HepG2 (cell line): ENCODE data around the gene NUP88. TPM values are rescaled to one million over a fixed set of nuclear protein-coding genes. Genes with fewer than 3 reads are reported as not detected.
A peak's percentile ranks its signal among the peaks of the same experiment; 100 is the strongest.

Source experiments
- ATAC-seq: fragments of 200-7000 bp; cut with Tn5 transposase; 3 replicates; pipeline ENCODE4 v1.9.1; 2020; ENCODE audit warnings: mild to moderate bottlenecking, moderate library complexity
- BruUV-seq: library from RNA; stranded (reverse); fragments of 400-500 nt; replicated peaks from 2 replicates; lab custom pipeline; 2021; lab: Mats Ljungman, UMichigan
- CTCF ChIA-PET: fragments of 300-600 bp; formaldehyde crosslinking; extraction: SDS; loops from one replicate; lab custom pipeline; 2021; ENCODE audit warnings: low total read pairs, inconsistent platforms, low intra/inter-chr PET ratio; lab: Yijun Ruan, JAX
- POLR2A ChIA-PET: fragments of 350-600 bp; sonication (Branson Sonifier 250); formaldehyde crosslinking; loops from one replicate; lab custom pipeline; 2020; ENCODE audit warnings: antibody characterized with exemption, inconsistent platforms; lab: Yijun Ruan, JAX
- DNase-seq: peaks from one replicate; pipeline ENCODE4 v3.0.0-alpha.2; 2015; ENCODE audit warnings: low spot score
- FAIRE-seq: peaks from 3 replicates; lab custom pipeline; 2011; peaks lifted over from hg19 to GRCh38; lab: Jason Lieb, UNC
- H2AFZ ChIP-seq: one replicate; pipeline ENCODE4 v1.6.1; 2011; ENCODE audit warnings: low read length, inconsistent platforms
- H3K27ac ChIP-seq: fragments of 300-600 bp; 3 replicates; pipeline ENCODE4 v1.8.0; 2011; ENCODE audit warnings: mixed run types, mild to moderate bottlenecking, mixed read lengths, low read length, inconsistent platforms; ENCODE audit not compliant: insufficient read depth; ENCODE audit errors: extremely low read length
- H3K27me3 ChIP-seq, 2 experiments: fragments of 200-600 bp in 1 of 2; 2 replicates in 1 of 2; 3 replicates in 1 of 2; pipeline versions ENCODE4 v1.6.0 to v1.8.0; 2011; ENCODE audit warnings: low read length in 2 of 2, mild to moderate bottlenecking in 2 of 2, moderate library complexity in 2 of 2, inconsistent platforms in 1 of 2; ENCODE audit not compliant: insufficient read depth in 2 of 2, control insufficient read depth in 1 of 2
- H3K36me3 ChIP-seq, 2 experiments: fragments of 200-600 bp in 1 of 2; replicated peaks in 1 of 2; 2 replicates in 1 of 2; 3 replicates in 1 of 2; pipeline versions ENCODE4 v1.5.1 to v1.8.0; 2011; ENCODE audit warnings: low read length in 2 of 2, inconsistent platforms in 1 of 2; ENCODE audit not compliant: insufficient read depth in 2 of 2, control insufficient read depth in 1 of 2
- H3K4me1 ChIP-seq: 2 replicates; pipeline ENCODE4 v1.5.1; 2012; ENCODE audit warnings: low read length, inconsistent platforms; ENCODE audit not compliant: insufficient read depth
- H3K4me2 ChIP-seq: 2 replicates; pipeline ENCODE4 v1.6.0; 2011; ENCODE audit warnings: low read depth, low read length, inconsistent platforms
- H3K4me3 ChIP-seq, 3 experiments: fragments of 200-600 bp in 1 of 3; sonication (generic), shearing (Covaris generic) in 1 of 3; replicated peaks in 1 of 3; 2 replicates each; pipeline ENCODE4 v1.5.1; 2011 to 2016; ENCODE audit warnings: low read length in 3 of 3, inconsistent platforms in 2 of 3, low read depth in 2 of 3, mild to moderate bottlenecking in 2 of 3, control low read depth in 1 of 3, mixed read lengths in 1 of 3; ENCODE audit not compliant: insufficient read depth in 1 of 3
- H3K79me2 ChIP-seq: one replicate; pipeline ENCODE4 v1.6.1; 2011; ENCODE audit warnings: low read length, inconsistent platforms; ENCODE audit not compliant: insufficient read depth
- H3K9ac ChIP-seq: 2 replicates; pipeline ENCODE4 v1.6.0; 2011; ENCODE audit warnings: mild to moderate bottlenecking, low read depth, low read length, inconsistent platforms; ENCODE audit not compliant: insufficient read depth
- H3K9me3 ChIP-seq: 2 replicates; pipeline ENCODE4 v1.5.1; 2012; ENCODE audit warnings: mild to moderate bottlenecking, low read length
- H4K20me1 ChIP-seq: 2 replicates; pipeline ENCODE4 v1.6.0; 2011; ENCODE audit warnings: inconsistent platforms, mild to moderate bottlenecking, low read length, moderate library complexity; ENCODE audit not compliant: insufficient read depth
- CEBPG ChIP-seq: IDR thresholded peaks from 2 replicates; pipeline ENCODE4 v1.6.1; 2016
- FOXJ3 ChIP-seq: sonication (generic); formaldehyde crosslinking; IDR thresholded peaks from 2 replicates; pipeline ENCODE4 v1.4.0; 2020; ENCODE audit warnings: missing genetic modification reagents, mild to moderate bottlenecking, borderline replicate concordance
- GATAD1 ChIP-seq: IDR thresholded peaks from 2 replicates; pipeline ENCODE4 v1.6.1; 2016; ENCODE audit warnings: missing genetic modification reagents, missing compliant biosample characterization
- ZNF101 ChIP-seq: sonication (generic); formaldehyde crosslinking; IDR thresholded peaks from 2 replicates; pipeline ENCODE4 v1.4.0; 2020; ENCODE audit warnings: mild to moderate bottlenecking, low read depth, missing genetic modification reagents, borderline replicate concordance
- ZNF224 ChIP-seq: sonication (generic); formaldehyde crosslinking; IDR thresholded peaks from 2 replicates; pipeline ENCODE4 v1.5.0; 2020; ENCODE audit warnings: mild to moderate bottlenecking, missing genetic modification reagents
- ZNF629 ChIP-seq: sonication (generic); formaldehyde crosslinking; conservative IDR thresholded peaks from 2 replicates; pipeline ENCODE4 v1.5.0; 2020; ENCODE audit warnings: missing genetic modification reagents
- ZNF672 ChIP-seq: sonication (generic); formaldehyde crosslinking; IDR thresholded peaks from 2 replicates; pipeline ENCODE4 v1.8.1; 2022; ENCODE audit warnings: missing genetic modification reagents
- WGBS: methylation state at CpG from one replicate; pipeline ENCODE4 v1.1.6; 2017; ENCODE audit warnings: low lambda C conversion rate; 5-methylcytosine and 5-hydroxymethylcytosine counted together
- in situ Hi-C: cut with HindIII; loops from 2 replicates; pipeline ENCODE4 v1.10.0; 2017; ENCODE audit warnings: low pct_unique_long_range_greater_than_20kb; ENCODE audit not compliant: extremely low pct_ligation_motif_present
- intact Hi-C: fragments of 100-400 bp; cut with micrococcal nuclease; formaldehyde crosslinking; loops from one replicate; pipeline ENCODE4 v1.10.0; 2022; ENCODE audit not compliant: unreplicated experiment
- polyA plus RNA-seq, 8 experiments: library from polyadenylated mRNA; depleted of rRNA in 3 of 8; stranded (reverse) in 7 of 8; unstranded in 1 of 8; fragments of >200 nt; fragmentation: Illumina TruSeq in 4 of 8; extraction: Trizol in 4 of 8; gene quantifications; 2 replicates each; pipeline versions ENCODE4 v1.2.1 to v1.2.3, GENCODE V29; 2011 to 2016; ENCODE audit warnings: low read depth in 4 of 8, missing spikeins in 1 of 8, mixed read lengths in 1 of 8; ENCODE audit not compliant: insufficient read depth in 1 of 8
- total RNA-seq, 5 experiments: library from RNA; depleted of rRNA; stranded (reverse); fragments of >200 nt; fragmentation: Illumina TruSeq; extraction: Trizol; gene quantifications; 2 replicates each; pipeline ENCODE4 v1.2.3, GENCODE V29; 2016; ENCODE audit warnings: low read depth in 1 of 5
- TF ChIP-seq, protein P1 (sequence below): sonication (generic); formaldehyde crosslinking; conservative IDR thresholded peaks from 2 replicates; pipeline ENCODE4 v1.8.0; 2022; ENCODE audit warnings: mild to moderate bottlenecking, moderate library complexity, missing genetic modification reagents

Gene NUP88
- total and polyA plus RNA-seq, 2 of the 13 experiments (the other 11 are each of a cell fraction or from before 2014, with no cell fraction given), result 48.2 to 130 TPM

DNA sequence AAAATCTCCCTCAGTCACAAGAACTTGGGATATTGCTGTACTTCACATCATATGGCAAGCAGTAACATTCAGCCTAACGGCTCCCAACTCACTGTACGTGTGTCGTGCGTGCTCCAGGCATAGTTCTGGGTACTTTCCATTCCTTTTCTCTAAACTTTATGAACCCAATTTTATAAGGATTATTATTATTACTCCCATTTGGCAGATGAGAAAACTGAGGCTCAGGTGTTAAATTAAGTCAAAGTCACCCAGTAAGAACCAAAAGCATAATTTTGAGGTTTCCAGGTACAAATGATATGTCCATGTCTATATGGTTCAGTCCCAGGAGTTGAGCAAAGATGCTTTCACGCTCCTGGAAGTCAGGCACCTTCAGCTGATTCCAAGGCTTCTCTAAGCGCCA, 24.3 kb upstream of the NUP88 start:
- Histone ChIP-seq H3K27me3 (no peaks in the 10 kb centered on the region; a peak in 1 of 5 replicates), H3K4me3 (no peak overlapping the region), H3K27ac (no peak overlapping the region), H4K20me1 (no peaks in the 10 kb centered on the region), H3K9ac (no peak overlapping the region), H3K9me3 (no peaks in the 10 kb centered on the region), H3K4me1 (peaks cover 7% of the 10 kb centered on the region), H3K36me3 (peaks cover 30 to 54% of the 10 kb centered on the region in 2 experiments; a peak in 4 of 5 replicates), H2AFZ (no peak overlapping the region), H3K4me2 (no peak overlapping the region), H3K79me2 (peaks cover 2% of the 10 kb centered on the region)
- FAIRE-seq (no peak), ATAC-seq (no peak), DNase-seq (no peak)
- intact Hi-C loops, result no loop called here
- TF ChIP-seq CEBPG (CRISPR knock-in tag) (no peak), ZNF101 (CRISPR knock-in tag) (no peak), ZNF629 (peak; percentile 88), ZNF224 (CRISPR knock-in tag) (no peak)
- ChIA-PET CTCF (no interaction called here), POLR2A (interaction anchor here (1.3 kb wide), 1 partner anchor 24 kb away, joined by 4 read pairs; the partner anchor contains the start of genes NUP88 and RPAIN)
- over 99% methylated on average over 6 of the region's 6 CpGs for WGBS
- in situ Hi-C loops, result no loop called here
- no TSS peak for BruUV-seq

DNA sequence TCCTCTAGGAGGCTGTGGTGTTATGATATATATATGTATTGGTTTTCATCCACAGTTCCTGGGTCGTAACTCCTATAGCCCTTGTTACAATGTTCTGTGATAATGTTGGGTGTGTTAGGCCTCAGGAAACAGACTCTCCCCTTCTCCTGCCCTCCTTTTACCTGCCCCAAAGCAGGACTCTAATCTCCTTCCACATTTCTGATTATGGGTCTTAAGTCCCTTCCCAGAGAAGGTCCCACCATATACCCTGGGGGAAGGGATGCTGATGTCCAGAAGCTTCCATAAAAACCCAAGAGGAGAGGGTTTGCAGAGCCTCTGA, 19.9 kb upstream of the NUP88 start:
- H2AFZ ChIP-seq, result peak overlapping the region; percentile 84
- in situ Hi-C loops, result no loop called here
- 55% methylated on average over 1 of the region's 1 CpG for WGBS
- peak overlapping the region; percentile 70 for H3K4me2 ChIP-seq
- FAIRE-seq (no peak), ATAC-seq (peak; percentile 12; the same call in 2 of the 3 replicates), DNase-seq (no peak)
- peak overlapping the region; percentile 5 to 84 (median 34); a peak in 4 of 6 replicates for H3K4me3 ChIP-seq
- no peak for TF ChIP-seq GATAD1
- no peak for TF ChIP-seq FOXJ3
- no peak for TF ChIP-seq ZNF672 (CRISPR knock-in tag)
- TF ChIP-seq, protein P1, sequence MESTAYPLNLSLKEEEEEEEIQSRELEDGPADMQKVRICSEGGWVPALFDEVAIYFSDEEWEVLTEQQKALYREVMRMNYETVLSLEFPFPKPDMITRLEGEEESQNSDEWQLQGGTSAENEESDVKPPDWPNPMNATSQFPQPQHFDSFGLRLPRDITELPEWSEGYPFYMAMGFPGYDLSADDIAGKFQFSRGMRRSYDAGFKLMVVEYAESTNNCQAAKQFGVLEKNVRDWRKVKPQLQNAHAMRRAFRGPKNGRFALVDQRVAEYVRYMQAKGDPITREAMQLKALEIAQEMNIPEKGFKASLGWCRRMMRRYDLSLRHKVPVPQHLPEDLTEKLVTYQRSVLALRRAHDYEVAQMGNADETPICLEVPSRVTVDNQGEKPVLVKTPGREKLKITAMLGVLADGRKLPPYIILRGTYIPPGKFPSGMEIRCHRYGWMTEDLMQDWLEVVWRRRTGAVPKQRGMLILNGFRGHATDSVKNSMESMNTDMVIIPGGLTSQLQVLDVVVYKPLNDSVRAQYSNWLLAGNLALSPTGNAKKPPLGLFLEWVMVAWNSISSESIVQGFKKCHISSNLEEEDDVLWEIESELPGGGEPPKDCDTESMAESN (CRISPR knock-in tag), result no peak
- H3K9me3 ChIP-seq, result no peaks in the 10 kb centered on the region
- no TSS peak for BruUV-seq
- peaks cover 40% of the 10 kb centered on the region for H3K79me2 ChIP-seq
- 0 out of 2 replicates have a peak, but pooled peaks cover 3% of the 10 kb centered on the region for H4K20me1 ChIP-seq
- peaks cover 29% of the 10 kb centered on the region for H3K4me1 ChIP-seq
- POLR2A ChIA-PET, result interaction anchor here (0.9 to 1.7 kb wide), 10 partner anchors 10 to 61 kb away, joined by 3 to 21 read pairs (median 5); partner anchors contain the start of genes DHX33, NUP88 and RPAIN
- peaks cover 18 to 39% of the 10 kb centered on the region in 2 experiments for H3K36me3 ChIP-seq
- intact Hi-C loops, result loop anchor here (2.0 kb wide), 1 partner anchor 25 kb away; no protein-coding TSS in a partner anchor
- H3K27ac ChIP-seq, result peak overlapping the region; percentile 84
- CTCF ChIA-PET, result interaction anchor here (1.2 to 1.8 kb wide), 3 partner anchors 25 to 190 kb away, joined by 3 to 8 read pairs (median 8); no protein-coding TSS in a partner anchor
- no peaks in the 10 kb centered on the region; a peak in 1 of 5 replicates for H3K27me3 ChIP-seq
- peak overlapping the region; percentile 94 for H3K9ac ChIP-seq
